GM04504 (cell line): Measurements from ENCODE around the gene SPATA31D4.

ENCODE experiments used
- DNase-seq: peaks from one replicate; pipeline ENCODE4 v3.0.0-alpha.2; 2012; ENCODE audit warnings: low read depth

Gene SPATA31D4

DNA sequence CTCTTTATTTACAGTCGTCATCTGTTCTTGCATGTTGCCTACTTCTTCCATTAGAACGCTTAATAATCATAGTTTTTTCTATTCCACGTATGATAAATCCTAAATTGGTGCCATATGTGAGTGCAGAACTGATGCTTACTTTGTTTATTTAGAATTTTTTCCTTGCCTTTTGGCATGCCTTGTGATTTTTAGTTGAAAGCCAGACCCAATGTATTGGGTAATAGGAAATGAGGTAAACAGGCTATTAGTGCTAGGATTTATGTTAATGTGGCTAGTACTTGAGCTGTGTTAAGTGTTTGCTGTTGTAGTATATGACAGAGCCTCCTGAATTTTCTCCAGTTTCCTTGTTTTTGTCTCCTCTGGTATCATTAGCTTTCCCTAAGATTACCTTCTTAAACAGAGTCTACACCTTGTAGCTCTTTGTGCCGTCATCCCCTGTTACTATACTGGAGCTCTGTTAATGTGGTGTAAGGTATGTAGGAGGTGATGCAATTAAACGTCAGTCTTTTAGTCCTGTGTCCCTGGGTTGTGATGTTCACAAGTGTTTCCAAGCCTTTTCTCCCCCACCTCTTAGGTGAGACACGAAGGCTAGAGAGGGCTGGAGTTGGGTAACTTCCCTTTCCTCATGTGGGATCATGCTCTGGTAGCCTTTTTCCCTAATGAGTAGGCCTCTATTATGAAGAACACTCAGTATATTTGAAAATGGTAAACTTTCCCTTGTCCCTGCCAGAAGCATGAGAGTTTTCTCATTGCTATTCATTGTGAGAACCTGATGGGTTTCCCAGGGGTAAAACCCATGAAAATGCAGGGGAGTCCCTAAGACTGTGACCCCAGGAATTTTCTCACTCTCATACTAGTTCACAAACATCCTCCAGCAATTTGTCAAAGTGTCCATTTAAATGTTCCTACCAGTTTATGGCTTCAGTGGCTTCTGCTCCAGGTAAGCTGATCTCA, 36.3 kb downstream of the SPATA31D4 start:
- DNase-seq = peak; percentile 38

GRCh38 chr9:81968026-81968425, 39.8 kb downstream of the SPATA31D4 start:
- DNase-seq = no peak

GRCh38 chr9:81969971-81970370, 41.7 kb downstream of the SPATA31D4 start:
- DNase-seq = no peak

GRCh38 chr9:81971727-81972126, 43.5 kb downstream of the SPATA31D4 start:
- no peak for DNase-seq

- no peak for DNase-seq
Measured at GRCh38 chr9:81974764-81975163, 46.5 kb downstream of the SPATA31D4 start.

DNA sequence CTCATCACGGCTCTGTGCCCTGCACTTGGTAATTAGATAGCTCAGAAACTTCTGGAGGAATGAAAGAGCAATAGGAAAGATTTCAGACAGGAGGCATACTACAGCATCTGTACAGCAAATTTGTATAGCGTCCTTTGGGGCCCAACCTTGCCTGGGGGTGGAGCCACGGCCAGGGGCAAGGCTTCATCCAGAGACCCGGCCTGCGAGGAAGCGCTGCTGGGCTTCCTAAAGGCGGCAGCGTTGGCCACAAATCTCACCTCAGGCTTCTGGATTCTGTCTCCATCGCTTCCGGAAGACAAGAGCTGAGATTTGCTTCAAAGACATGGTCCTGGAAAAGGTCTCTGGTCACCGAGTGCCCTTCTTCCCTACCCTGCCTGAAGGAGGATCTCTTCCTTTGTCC, 48.1 kb downstream of the SPATA31D4 start:
- DNase-seq = no peak

GRCh38 chr9:81979196-81979595, 51.0 kb downstream of the SPATA31D4 start:
- DNase-seq = no peak

DNA sequence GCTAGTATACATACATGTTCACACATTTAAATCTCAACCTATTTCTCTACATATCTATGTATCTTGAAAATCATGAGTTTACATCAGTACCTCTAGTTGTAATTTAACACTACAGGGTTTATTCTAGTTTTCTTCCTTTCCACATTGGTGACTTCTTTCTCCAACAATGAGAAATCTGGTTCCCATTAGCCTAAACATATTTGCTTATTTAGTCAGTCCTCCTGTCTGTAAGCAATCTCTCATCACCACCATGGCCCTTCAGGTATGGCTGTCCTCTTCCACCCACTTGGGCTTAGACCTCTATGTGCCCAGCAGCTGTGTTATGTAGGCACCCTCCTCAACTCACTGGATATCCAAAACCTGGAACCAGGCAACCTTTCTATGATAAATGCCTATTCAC, 52.3 kb downstream of the SPATA31D4 start:
- DNase-seq = no peak

- DNase-seq = no peak
Measured at GRCh38 chr9:81981883-81982282, 53.7 kb downstream of the SPATA31D4 start.
